K562 (cell line): Measurements from ENCODE around the gene EEF1AKMT4. TPM values are rescaled to one million over a fixed set of nuclear protein-coding genes. Genes with fewer than 3 reads are reported as not detected.
A peak's percentile ranks its signal among the peaks of the same experiment; 100 is the strongest.

Experiments
- ADNP ChIP-seq: fragments of 200-800 bp; sonication (Bioruptor generic); IDR thresholded peaks from 2 replicates; pipeline ENCODE4 v1.6.1; 2016; ENCODE audit warnings: missing genetic modification characterization, missing compliant biosample characterization
- ASH1L ChIP-seq: fragments of 450-650 bp; IDR thresholded peaks from 2 replicates; pipeline ENCODE4 v1.6.1; 2018; ENCODE audit warnings: borderline replicate concordance, mild to moderate bottlenecking, low read depth; ENCODE audit not compliant: partially characterized antibody
- BRD9 ChIP-seq: fragments of 450-650 bp; IDR thresholded peaks from 2 replicates; pipeline ENCODE4 v1.6.1; 2018; ENCODE audit warnings: low read depth; ENCODE audit not compliant: partially characterized antibody
- EWSR1 ChIP-seq: fragments of 450-650 bp; IDR thresholded peaks from 2 replicates; pipeline ENCODE4 v1.6.1; 2018; ENCODE audit warnings: borderline replicate concordance, mild to moderate bottlenecking, low read depth, moderate library complexity; ENCODE audit not compliant: partially characterized antibody
- FOXJ2 ChIP-seq: fragments of 200-800 bp; sonication (Bioruptor generic); IDR thresholded peaks from 2 replicates; pipeline ENCODE4 v1.6.1; 2016; ENCODE audit warnings: missing genetic modification characterization, missing compliant biosample characterization
- HCFC1 ChIP-seq: IDR thresholded peaks from 2 replicates; pipeline ENCODE4 v1.6.1; 2012; ENCODE audit warnings: low read depth, low read length, improper control_type of control experiment
- HDAC6 ChIP-seq: IDR thresholded peaks from 2 replicates; pipeline ENCODE4 v1.6.1; 2012; ENCODE audit warnings: low read depth, mild to moderate bottlenecking, control low read depth, inconsistent platforms, low read length, moderate library complexity
- KDM1A ChIP-seq, 2 experiments: fragments of 450-650 bp; IDR thresholded peaks; 2 replicates each; pipeline ENCODE4 v1.6.1; 2016; ENCODE audit warnings: mild to moderate bottlenecking in 2 of 2
- MAZ ChIP-seq, 2 experiments: fragments of 450-650 bp in 1 of 2; sonication (generic) in 1 of 2; formaldehyde crosslinking; IDR thresholded peaks in 1 of 2; conservative IDR thresholded peaks in 1 of 2; 2 replicates each; pipeline versions ENCODE4 v1.4.0 to v1.5.0; 2020; ENCODE audit warnings: mild to moderate bottlenecking in 1 of 2, missing genetic modification reagents in 1 of 2
- NCOA1 ChIP-seq: fragments of 450-650 bp; IDR thresholded peaks from 2 replicates; pipeline ENCODE4 v1.6.1; 2016; ENCODE audit warnings: low read depth
- RBFOX2 ChIP-seq: fragments of 200-400 bp; formaldehyde crosslinking; IDR thresholded peaks from 2 replicates; pipeline ENCODE4 v1.6.1; 2017; ENCODE audit warnings: low read depth, mild to moderate bottlenecking, low read length, moderate library complexity
- RFX5 ChIP-seq: IDR thresholded peaks from 2 replicates; pipeline ENCODE4 v1.6.1; 2011; ENCODE audit warnings: low read depth, mild to moderate bottlenecking, improper control_type of control experiment, low read length
- SNIP1 ChIP-seq: fragments of 450-650 bp; IDR thresholded peaks from 2 replicates; pipeline ENCODE4 v1.7.1; 2017; ENCODE audit warnings: low read depth, mild to moderate bottlenecking
- TCFL5 ChIP-seq: fragments of 250-450 bp; sonication (Bioruptor Pico); conservative IDR thresholded peaks from 2 replicates; pipeline ENCODE4 v1.6.1; 2021; ENCODE audit warnings: mild to moderate bottlenecking, moderate library complexity, matching md5 sums
- ZBTB34 ChIP-seq: fragments of 250-450 bp; sonication (Bioruptor Pico); IDR thresholded peaks from 2 replicates; pipeline ENCODE4 v1.8.0; 2021; ENCODE audit warnings: mild to moderate bottlenecking, moderate library complexity
- ZNF134 ChIP-seq: fragments of 250-450 bp; sonication (Bioruptor Pico); conservative IDR thresholded peaks from 2 replicates; pipeline ENCODE4 v1.4.0; 2020
- ZNF764 ChIP-seq: fragments of 250-450 bp; sonication (Bioruptor Pico); IDR thresholded peaks from 2 replicates; pipeline ENCODE4 v1.4.0; 2020; ENCODE audit warnings: low read depth, mild to moderate bottlenecking, moderate library complexity
- polyA plus RNA-seq, 8 experiments: library from polyadenylated mRNA; depleted of rRNA in 4 of 8; stranded (reverse) in 5 of 8; unstranded in 3 of 8; fragments of >200 nt; fragmentation: Nextera tagmentation in 2 of 8; fragmentation: Illumina TruSeq in 1 of 8; extraction: Ambion mirVana in 2 of 8; extraction: Trizol in 1 of 8; gene quantifications; 2 replicates each; pipeline versions ENCODE4 v1.2.1 to v1.2.3, GENCODE V29; 2011 to 2014; ENCODE audit warnings: inconsistent platforms in 1 of 8, missing spikeins in 1 of 8
- total RNA-seq, 7 experiments: library from RNA; depleted of rRNA in 6 of 7; stranded (reverse); fragments of >200 nt in 6 of 7; fragmentation: Illumina TruSeq in 2 of 7; extraction: Trizol in 2 of 7; gene quantifications; 2 replicates each; pipeline versions ENCODE4 v1.2.1 to v1.2.3, GENCODE V29; 2011 to 2021; ENCODE audit warnings: low replicate concordance in 1 of 7
- TF ChIP-seq, protein P1 (sequence below): fragments of 250-450 bp; sonication (Bioruptor Pico); IDR thresholded peaks from 2 replicates; pipeline ENCODE4 v1.5.0; 2021; ENCODE audit warnings: mild to moderate bottlenecking, borderline replicate concordance
- TF ChIP-seq, protein P2 (sequence below): sonication (generic); formaldehyde crosslinking; IDR thresholded peaks from 2 replicates; pipeline ENCODE4 v1.9.0; 2022; ENCODE audit warnings: mild to moderate bottlenecking, missing genetic modification reagents
- TF ChIP-seq, protein P3 (sequence below): fragments of 450-650 bp; IDR thresholded peaks from 2 replicates; pipeline ENCODE4 v1.6.1; 2017; ENCODE audit warnings: antibody characterized with exemption, mild to moderate bottlenecking

EEF1AKMT4 gene
- total and polyA plus RNA-seq, 9 of the 15 experiments (the other 6 are each of a cell fraction or from before 2014, with no cell fraction given), result 10.3 to 49.4 (median 18.9) TPM

DNA sequence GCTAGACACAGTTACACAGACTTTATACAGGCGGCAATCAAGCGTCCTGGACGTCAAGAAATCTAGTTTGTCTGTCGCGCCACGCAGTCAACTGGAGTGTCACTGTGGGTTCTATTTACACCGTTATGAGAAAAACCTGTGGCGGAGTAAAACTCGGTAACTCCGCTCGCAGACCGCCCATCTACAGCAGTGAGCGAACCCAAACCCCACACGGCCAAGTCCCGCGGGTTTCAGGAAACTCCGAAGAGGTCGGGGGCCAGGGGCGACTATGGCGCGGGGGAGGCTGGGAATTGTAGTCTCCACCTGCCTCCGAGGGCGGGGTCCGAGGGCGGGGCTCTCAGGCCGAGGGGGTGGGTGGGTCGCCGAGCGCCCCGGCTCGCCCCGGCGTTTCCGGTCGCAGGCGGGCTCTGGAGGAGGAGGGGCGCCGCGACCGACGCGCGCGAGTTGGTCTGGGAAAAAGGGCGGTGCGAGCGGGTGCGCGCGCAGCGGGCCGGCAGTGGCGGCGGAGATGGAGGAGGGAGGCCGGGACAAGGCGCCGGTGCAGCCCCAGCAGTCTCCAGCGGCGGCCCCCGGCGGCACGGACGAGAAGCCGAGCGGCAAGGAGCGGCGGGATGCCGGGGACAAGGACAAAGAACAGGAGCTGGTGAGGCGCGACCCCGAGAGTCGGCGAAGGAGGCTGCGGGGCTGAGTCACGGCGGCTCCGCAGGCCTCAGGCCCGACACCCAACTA lies 49.5 kb downstream of the EEF1AKMT4 start, which contains the start of gene PSMD2 (continued):
- TF ChIP-seq, protein P1, sequence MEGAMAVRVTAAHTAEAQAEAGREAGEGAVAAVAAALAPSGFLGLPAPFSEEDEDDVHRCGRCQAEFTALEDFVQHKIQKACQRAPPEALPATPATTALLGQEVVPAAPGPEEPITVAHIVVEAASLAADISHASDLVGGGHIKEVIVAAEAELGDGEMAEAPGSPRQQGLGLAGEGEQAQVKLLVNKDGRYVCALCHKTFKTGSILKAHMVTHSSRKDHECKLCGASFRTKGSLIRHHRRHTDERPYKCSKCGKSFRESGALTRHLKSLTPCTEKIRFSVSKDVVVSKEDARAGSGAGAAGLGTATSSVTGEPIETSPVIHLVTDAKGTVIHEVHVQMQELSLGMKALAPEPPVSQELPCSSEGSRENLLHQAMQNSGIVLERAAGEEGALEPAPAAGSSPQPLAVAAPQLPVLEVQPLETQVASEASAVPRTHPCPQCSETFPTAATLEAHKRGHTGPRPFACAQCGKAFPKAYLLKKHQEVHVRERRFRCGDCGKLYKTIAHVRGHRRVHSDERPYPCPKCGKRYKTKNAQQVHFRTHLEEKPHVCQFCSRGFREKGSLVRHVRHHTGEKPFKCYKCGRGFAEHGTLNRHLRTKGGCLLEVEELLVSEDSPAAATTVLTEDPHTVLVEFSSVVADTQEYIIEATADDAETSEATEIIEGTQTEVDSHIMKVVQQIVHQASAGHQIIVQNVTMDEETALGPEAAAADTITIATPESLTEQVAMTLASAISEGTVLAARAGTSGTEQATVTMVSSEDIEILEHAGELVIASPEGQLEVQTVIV (CRISPR knock-in tag), result no peak
- TF ChIP-seq, protein P2, sequence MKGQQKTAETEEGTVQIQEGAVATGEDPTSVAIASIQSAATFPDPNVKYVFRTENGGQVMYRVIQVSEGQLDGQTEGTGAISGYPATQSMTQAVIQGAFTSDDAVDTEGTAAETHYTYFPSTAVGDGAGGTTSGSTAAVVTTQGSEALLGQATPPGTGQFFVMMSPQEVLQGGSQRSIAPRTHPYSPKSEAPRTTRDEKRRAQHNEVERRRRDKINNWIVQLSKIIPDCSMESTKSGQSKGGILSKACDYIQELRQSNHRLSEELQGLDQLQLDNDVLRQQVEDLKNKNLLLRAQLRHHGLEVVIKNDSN (CRISPR knock-in tag), result no peak
- TF ChIP-seq ZNF764 (CRISPR knock-in tag) (no peak), HDAC6 (no peak), ASH1L (no peak), RBFOX2 (peak; percentile 82), ZNF134 (CRISPR knock-in tag) (no peak), EWSR1 (no peak), SNIP1 (no peak), MAZ (CRISPR knock-in tag; conservative IDR thresholded peaks at IDR 0.05 in 1 of 2, IDR thresholded peaks at IDR 0.05 in 1 of 2) (peak; percentile 73 to 87), HCFC1 (peak; percentile 89), BRD9 (no peak), NCOA1 (no peak), KDM1A (IDR thresholded peaks at IDR 0.05) (no peak), FOXJ2 (tag) (peak; percentile 50; the same call in 1 of the 2 replicates), ADNP (tag) (no peak), TCFL5 (CRISPR knock-in tag) (no peak), RFX5 (no peak), ZBTB34 (CRISPR knock-in tag) (no peak)
- TF ChIP-seq, protein P3, sequence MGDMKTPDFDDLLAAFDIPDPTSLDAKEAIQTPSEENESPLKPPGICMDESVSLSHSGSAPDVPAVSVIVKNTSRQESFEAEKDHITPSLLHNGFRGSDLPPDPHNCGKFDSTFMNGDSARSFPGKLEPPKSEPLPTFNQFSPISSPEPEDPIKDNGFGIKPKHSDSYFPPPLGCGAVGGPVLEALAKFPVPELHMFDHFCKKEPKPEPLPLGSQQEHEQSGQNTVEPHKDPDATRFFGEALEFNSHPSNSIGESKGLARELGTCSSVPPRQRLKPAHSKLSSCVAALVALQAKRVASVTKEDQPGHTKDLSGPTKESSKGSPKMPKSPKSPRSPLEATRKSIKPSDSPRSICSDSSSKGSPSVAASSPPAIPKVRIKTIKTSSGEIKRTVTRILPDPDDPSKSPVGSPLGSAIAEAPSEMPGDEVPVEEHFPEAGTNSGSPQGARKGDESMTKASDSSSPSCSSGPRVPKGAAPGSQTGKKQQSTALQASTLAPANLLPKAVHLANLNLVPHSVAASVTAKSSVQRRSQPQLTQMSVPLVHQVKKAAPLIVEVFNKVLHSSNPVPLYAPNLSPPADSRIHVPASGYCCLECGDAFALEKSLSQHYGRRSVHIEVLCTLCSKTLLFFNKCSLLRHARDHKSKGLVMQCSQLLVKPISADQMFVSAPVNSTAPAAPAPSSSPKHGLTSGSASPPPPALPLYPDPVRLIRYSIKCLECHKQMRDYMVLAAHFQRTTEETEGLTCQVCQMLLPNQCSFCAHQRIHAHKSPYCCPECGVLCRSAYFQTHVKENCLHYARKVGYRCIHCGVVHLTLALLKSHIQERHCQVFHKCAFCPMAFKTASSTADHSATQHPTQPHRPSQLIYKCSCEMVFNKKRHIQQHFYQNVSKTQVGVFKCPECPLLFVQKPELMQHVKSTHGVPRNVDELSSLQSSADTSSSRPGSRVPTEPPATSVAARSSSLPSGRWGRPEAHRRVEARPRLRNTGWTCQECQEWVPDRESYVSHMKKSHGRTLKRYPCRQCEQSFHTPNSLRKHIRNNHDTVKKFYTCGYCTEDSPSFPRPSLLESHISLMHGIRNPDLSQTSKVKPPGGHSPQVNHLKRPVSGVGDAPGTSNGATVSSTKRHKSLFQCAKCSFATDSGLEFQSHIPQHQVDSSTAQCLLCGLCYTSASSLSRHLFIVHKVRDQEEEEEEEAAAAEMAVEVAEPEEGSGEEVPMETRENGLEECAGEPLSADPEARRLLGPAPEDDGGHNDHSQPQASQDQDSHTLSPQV, result no peak
